Subcutaneous abdominal adipose tissue (tissue), 5 donors: Measurements from ENCODE around the gene FCGBP.

ENCODE experiments used
- H3K27ac ChIP-seq: one replicate; pipeline ENCODE4 v1.7.0; 2013; ENCODE audit warnings: low read depth, mild to moderate bottlenecking, inconsistent platforms, low read length, moderate library complexity
- H3K27me3 ChIP-seq, 5 donors: one replicate each; pipeline ENCODE4 v1.7.0; 2013; ENCODE audit warnings: low read length in 5 of 5, inconsistent platforms in 1 of 5; ENCODE audit not compliant: control insufficient read depth in 5 of 5, insufficient read depth in 4 of 5
- H3K36me3 ChIP-seq, 5 donors: one replicate each; pipeline ENCODE4 v1.7.0; 2013; ENCODE audit warnings: low read length in 5 of 5; ENCODE audit not compliant: control insufficient read depth in 5 of 5, insufficient read depth in 5 of 5
- H3K4me1 ChIP-seq, 5 donors: one replicate each; pipeline ENCODE4 v1.7.0; 2013; ENCODE audit warnings: low read length in 5 of 5, mild to moderate bottlenecking in 3 of 5, moderate library complexity in 1 of 5; ENCODE audit not compliant: control insufficient read depth in 5 of 5, insufficient read depth in 5 of 5
- H3K4me3 ChIP-seq, 5 donors: one replicate each; pipeline ENCODE4 v1.7.0; 2013; ENCODE audit warnings: low read length in 5 of 5, low read depth in 1 of 5
- H3K9ac ChIP-seq, 5 donors: one replicate each; pipeline ENCODE4 v1.7.0; 2013; ENCODE audit warnings: low read length in 5 of 5, mild to moderate bottlenecking in 4 of 5, moderate library complexity in 3 of 5
- H3K9me3 ChIP-seq, 5 donors: one replicate each; pipeline ENCODE4 v1.7.0; 2013; ENCODE audit warnings: low read length in 5 of 5; ENCODE audit not compliant: control insufficient read depth in 5 of 5
- donor health status: healthy.
- donor health status: healthy.
- donor health status: healthy.
- donor health status: healthy.
- donor health status: healthy.

FCGBP gene

GRCh38 chr19:39937787-39938186 lies 3.4 kb upstream of the FCGBP start:
- no peak overlapping the region for H3K27ac ChIP-seq
- no peak overlapping the region for H3K9ac ChIP-seq
- peaks cover 2 to 11% (median 6%) of the 10 kb centered on the region in 5 donors for H3K27me3 ChIP-seq
- H3K4me1 ChIP-seq: peaks cover 0 to 43% (median 7%) of the 10 kb centered on the region in 5 donors
- H3K9me3 ChIP-seq: peaks cover 0 to 15% (median 3%) of the 10 kb centered on the region in 5 donors
- no peak overlapping the region for H3K4me3 ChIP-seq
- no peaks in the 10 kb centered on the region for H3K36me3 ChIP-seq

- H3K4me1 ChIP-seq: peaks cover 0 to 41% (median 7%) of the 10 kb centered on the region in 5 donors
- H3K9ac ChIP-seq: peak overlapping the region in 1 of 5 donors; percentile 14
- H3K27ac ChIP-seq: no peak overlapping the region
Measured at GRCh38 chr19:39937094-39937720, 2.8 kb upstream of the FCGBP start.

GRCh38 chr19:39936622-39937021 lies 2.2 kb upstream of the FCGBP start:
- Histone ChIP-seq H3K27ac (no peak overlapping the region), H3K36me3 (no peaks in the 10 kb centered on the region), H3K4me3 (no peak overlapping the region), H3K9ac (no peak overlapping the region), H3K4me1 (peaks cover 0 to 38% (median 7%) of the 10 kb centered on the region in 5 donors), H3K27me3 (peaks cover 2 to 9% (median 6%) of the 10 kb centered on the region in 5 donors), H3K9me3 (peaks cover 0 to 15% (median 3%) of the 10 kb centered on the region in 5 donors)

More at GRCh38 chr19:39937094-39937720, 2.8 kb upstream of the FCGBP start:
- H3K36me3 ChIP-seq: no peaks in the 10 kb centered on the region
- H3K4me3 ChIP-seq: no peak overlapping the region
- H3K27me3 ChIP-seq: peaks cover 2 to 11% (median 6%) of the 10 kb centered on the region in 5 donors
- H3K9me3 ChIP-seq: peaks cover 0 to 15% (median 3%) of the 10 kb centered on the region in 5 donors

GRCh38 chr19:39936020-39936419 lies 1.6 kb upstream of the FCGBP start:
- H3K27ac ChIP-seq: no peak overlapping the region
- peaks cover 2 to 8% (median 6%) of the 10 kb centered on the region in 5 donors for H3K27me3 ChIP-seq
- H3K4me3 ChIP-seq: no peak overlapping the region
- H3K9ac ChIP-seq: no peak overlapping the region
- H3K36me3 ChIP-seq: no peaks in the 10 kb centered on the region
- peaks cover 0 to 13% (median 1%) of the 10 kb centered on the region in 5 donors for H3K9me3 ChIP-seq
- peaks cover 0 to 34% (median 7%) of the 10 kb centered on the region in 5 donors for H3K4me1 ChIP-seq

GRCh38 chr19:39935364-39935661 lies 879 bp upstream of the FCGBP start:
- no peak overlapping the region for H3K9ac ChIP-seq
- H3K36me3 ChIP-seq: no peaks in the 10 kb centered on the region
- peaks cover 0 to 9% (median 0%) of the 10 kb centered on the region in 5 donors for H3K9me3 ChIP-seq
- H3K27ac ChIP-seq: no peak overlapping the region
- H3K4me1 ChIP-seq: peaks cover 0 to 33% (median 7%) of the 10 kb centered on the region in 5 donors
- peaks cover 2 to 8% (median 6%) of the 10 kb centered on the region in 5 donors for H3K27me3 ChIP-seq
- no peak overlapping the region for H3K4me3 ChIP-seq

- Histone ChIP-seq H3K4me3 (no peak overlapping the region), H3K27ac (no peak overlapping the region), H3K9ac (no peak overlapping the region), H3K36me3 (no peaks in the 10 kb centered on the region), H3K9me3 (peaks cover 0 to 4% (median 2%) of the 10 kb centered on the region in 5 donors), H3K27me3 (peaks cover 0 to 4% (median 2%) of the 10 kb centered on the region in 5 donors), H3K4me1 (peaks cover 0 to 5% (median 0%) of the 10 kb centered on the region in 5 donors)
Measured at GRCh38 chr19:39929750-39930149, 4.7 kb downstream of the FCGBP start.

- H3K4me3 ChIP-seq: no peak overlapping the region
- H3K9me3 ChIP-seq: peaks cover 0 to 4% (median 2%) of the 10 kb centered on the region in 5 donors
- peaks cover 0 to 2% (median 0%) of the 10 kb centered on the region in 5 donors for H3K27me3 ChIP-seq
Measured at GRCh38 chr19:39928357-39928725, 6.1 kb downstream of the FCGBP start.

GRCh38 chr19:39927524-39928356 lies 6.7 kb downstream of the FCGBP start:
- Histone ChIP-seq H3K9ac (no peak overlapping the region), H3K27me3 (peaks cover 0 to 2% (median 0%) of the 10 kb centered on the region in 5 donors), H3K36me3 (no peaks in the 10 kb centered on the region), H3K9me3 (peaks cover 0 to 4% (median 2%) of the 10 kb centered on the region in 5 donors), H3K4me1 (no peaks in the 10 kb centered on the region), H3K27ac (no peak overlapping the region), H3K4me3 (no peak overlapping the region)

More at GRCh38 chr19:39928357-39928725, 6.1 kb downstream of the FCGBP start:
- no peak overlapping the region for H3K9ac ChIP-seq
- H3K36me3 ChIP-seq: no peaks in the 10 kb centered on the region
- no peaks in the 10 kb centered on the region for H3K4me1 ChIP-seq
- no peak overlapping the region for H3K27ac ChIP-seq

GRCh38 chr19:39927076-39927475 lies 7.4 kb downstream of the FCGBP start:
- Histone ChIP-seq H3K27me3 (peaks cover 0 to 2% (median 0%) of the 10 kb centered on the region in 5 donors), H3K9ac (no peak overlapping the region), H3K36me3 (no peaks in the 10 kb centered on the region), H3K4me3 (no peak overlapping the region), H3K27ac (no peak overlapping the region), H3K4me1 (no peaks in the 10 kb centered on the region), H3K9me3 (peaks cover 0 to 4% (median 2%) of the 10 kb centered on the region in 5 donors)
